ENCODE results near the gene ZNF536. TPM values are rescaled to one million over a fixed set of nuclear protein-coding genes. Genes with fewer than 3 reads are reported as not detected.

The ZNF536 gene
- total RNA-seq (2014; rRNA removed; shearing (Covaris generic)) = 0.02 and 0.41 TPM in 2 replicates

- no peak for DNase-seq (ENCODE audit: low spot score)
Measured at GRCh38 chr19:30371960-30372824, at the start of gene ZNF536. Gene ZNF536 (plus strand): TSS chr19:30372384. CDS start chr19:30443563, 71,179 bp downstream.

DNA sequence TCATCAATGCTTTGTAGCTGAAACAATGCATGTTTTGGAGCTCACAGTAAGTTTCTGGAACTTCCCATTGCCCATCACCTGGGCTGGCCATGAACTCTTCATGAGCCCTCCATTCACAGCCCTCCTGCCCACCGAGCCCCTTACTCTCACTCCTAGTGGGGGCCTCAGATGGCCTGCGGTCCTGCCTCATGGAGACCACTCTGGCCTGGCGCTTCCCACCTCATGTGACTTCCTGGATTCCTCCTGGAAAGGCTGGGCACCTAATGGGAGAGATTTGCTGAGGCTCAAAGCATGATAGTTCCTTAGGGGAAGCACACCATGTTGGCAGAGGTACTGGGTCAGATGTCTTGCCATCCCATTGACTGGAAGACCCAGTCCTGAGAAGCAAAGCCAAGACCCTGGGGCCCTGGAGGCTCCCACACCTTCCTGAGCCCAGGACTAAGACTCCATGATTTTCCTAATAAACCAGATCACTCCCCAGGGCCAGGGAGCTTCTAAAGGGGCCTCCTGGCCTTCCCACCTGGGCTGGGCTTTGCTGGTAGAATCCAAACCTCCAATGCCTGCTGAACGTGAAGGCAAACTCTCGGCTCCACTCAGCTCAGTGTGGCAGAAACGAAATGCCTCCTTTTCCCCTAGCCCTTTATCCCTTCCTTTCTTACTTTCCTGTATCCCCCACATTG, 49.4 kb upstream of the ZNF536 start:
- DNase-seq (ENCODE audit: low spot score) = no peak

DNA sequence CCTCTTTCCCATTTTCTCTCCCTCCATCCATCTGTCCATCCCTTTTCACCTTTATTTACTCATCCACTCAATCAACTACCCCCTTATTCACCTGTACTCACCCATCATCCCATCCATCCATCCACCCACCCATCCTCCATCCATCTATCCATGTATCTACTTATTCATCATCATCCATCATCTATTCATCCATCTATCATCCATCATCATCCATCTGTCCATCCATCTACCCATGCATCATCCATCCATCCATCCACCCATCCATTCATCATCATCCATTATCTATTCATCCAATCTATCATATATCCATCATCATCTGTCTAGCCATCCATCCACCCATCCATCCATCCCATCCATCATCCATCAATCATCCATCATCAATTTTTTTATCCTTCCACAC, 48.3 kb upstream of the ZNF536 start:
- no peak for DNase-seq (ENCODE audit: low spot score)

GRCh38 chr19:30324982-30325381, 47.2 kb upstream of the ZNF536 start:
- DNase-seq (ENCODE audit: low spot score) = no peak

DNA sequence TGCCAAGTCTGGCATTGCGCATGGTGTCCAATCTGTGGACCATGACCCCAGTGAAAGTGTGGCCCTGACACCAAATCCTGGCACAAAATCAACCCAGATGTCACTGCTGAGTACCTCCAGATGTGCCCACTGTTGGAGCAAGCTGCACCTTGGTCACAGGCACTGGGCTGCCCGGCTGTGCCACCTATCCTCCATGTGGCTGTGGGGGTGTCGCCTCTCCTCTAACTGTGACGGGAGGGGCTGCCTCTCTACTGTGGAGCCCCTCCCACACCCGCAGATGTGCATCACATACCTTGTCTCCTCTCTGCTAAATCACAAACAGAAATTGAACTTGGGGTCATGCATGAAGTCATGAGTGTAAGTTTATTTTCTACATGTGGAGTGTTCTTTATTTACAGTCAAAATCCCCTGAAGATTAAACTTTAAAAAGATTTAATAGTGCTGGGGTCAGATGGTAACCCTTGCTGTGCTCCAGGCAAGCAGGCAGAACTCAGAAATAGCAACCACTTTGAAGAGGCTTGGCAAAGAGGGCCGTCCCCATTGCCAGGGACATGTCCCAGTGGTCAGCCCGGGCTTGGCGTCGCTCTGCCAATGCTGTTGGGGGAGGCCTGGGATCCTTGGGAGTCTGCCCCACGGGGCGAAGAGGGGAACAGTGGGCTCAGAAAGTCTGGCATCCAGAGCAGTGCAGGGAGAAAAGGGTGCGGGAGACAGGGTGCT, 46.4 kb upstream of the ZNF536 start:
- no peak for DNase-seq (ENCODE audit: low spot score)

DNA sequence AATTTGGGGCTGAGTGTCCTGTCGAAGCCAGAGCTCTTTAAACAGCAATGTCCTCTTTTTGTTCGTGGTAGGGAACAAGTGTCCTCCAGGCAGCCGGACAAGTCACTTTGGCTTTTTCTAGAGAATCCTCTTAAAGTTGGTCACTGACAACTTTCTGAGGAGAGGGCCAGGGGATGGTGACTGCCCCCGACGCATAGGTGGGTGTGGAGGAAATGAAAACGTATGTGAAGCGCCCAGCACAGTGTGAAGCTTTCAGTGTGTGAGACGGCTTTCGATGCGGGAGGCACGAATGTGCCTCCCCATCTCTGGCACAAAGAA, 45.8 kb upstream of the ZNF536 start:
- DNase-seq (ENCODE audit: low spot score) = no peak

DNA sequence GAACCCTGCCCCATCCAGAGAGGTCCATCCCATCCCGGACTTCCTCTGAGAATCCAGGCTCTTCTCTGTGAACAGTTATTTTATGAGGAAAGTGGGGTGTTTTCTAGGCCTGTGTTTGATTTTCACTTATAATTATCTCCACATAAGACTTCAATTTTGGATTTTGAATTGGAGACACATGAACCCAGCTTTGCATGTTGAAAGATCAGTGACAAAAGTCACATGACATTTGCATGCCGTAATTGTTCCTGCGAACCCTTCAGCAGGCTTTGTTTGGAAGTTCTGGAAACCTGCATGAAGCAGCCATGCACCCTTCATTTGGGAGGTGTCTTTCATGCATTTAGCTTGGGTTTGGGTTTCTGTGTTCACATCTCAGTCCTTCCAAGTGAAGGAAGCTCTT, 44.9 kb upstream of the ZNF536 start:
- no peak for DNase-seq (ENCODE audit: low spot score)

DNA sequence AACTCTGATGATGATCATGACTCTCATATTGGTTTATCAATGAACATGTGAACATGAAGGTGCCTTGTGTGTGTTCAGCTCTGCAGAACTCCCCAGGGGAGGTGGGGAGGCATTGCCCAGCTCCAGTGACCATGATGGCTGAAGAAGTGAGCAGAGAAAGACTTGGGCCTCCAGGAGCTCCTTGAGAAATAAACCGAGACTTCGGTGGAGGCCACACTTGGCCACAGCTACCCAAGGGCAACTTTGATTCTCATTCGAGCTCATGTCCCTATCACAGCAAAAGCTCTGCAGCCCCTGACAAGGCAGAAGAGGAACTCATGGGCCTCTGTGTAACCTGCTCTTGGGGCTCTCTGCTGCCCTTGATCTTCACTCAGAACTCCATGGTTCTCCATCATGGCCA, 44.1 kb upstream of the ZNF536 start:
- no peak for DNase-seq (ENCODE audit: low spot score)

DNA sequence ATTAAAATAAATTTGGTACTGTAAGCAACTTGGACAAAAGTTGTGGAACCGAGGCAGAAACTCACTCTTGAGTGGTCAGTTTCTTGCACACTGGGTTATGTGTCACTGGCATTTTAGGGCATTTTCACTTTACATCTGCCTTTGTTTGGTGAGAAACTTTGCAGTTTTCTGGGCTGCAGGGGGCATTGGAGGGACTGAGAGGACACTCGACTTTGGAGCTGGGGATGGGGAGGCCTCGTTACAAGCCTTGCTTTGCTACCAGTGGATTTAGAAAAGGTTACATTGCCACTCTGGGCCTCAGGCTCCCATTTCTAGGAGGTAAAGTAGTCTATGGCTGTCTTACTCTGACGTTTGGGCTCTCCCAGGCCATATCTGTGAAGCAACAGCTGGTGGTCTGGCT, 41.9 kb upstream of the ZNF536 start:
- no peak for DNase-seq (ENCODE audit: low spot score)

- DNase-seq (ENCODE audit: low spot score) = no peak
Measured at GRCh38 chr19:30332445-30333234, 39.5 kb upstream of the ZNF536 start.

DNA sequence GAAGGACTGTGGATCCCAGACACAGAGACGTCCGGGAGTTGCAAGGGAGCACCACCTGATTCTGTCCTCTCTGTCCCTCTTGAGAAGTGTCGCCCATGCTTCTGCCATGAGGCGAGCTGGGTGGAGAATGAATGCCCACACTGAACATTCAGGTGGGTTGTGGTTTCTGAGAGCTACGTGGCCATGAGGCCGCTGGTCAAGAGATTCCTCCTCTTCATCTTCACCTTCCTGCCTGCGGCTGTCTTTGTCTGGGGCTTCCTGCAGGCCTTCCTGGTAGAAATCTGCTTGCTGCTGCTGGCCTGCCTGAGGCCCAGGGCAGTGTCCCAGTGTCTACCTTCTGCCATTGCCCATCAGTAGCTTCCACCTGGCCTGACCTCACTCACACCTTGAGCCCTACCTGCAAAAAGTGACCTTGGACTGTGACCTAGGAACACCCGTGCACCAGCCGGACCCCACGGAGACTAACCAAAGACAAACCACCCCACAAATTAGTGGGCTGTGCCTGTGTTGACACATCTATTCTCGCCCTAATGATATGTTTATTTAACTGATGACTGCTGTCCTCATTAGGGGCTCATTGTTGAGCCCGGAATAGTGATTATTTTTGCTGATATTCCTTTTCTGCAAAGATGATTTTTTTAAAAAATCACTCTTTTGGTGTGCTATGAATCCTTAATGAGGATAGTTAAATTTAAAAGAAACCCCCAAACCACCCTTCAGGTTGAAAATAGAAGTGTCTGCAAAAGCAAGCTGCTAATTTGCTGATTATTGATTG, 38.7 kb upstream of the ZNF536 start:
- DNase-seq (ENCODE audit: low spot score) = no peak

DNA sequence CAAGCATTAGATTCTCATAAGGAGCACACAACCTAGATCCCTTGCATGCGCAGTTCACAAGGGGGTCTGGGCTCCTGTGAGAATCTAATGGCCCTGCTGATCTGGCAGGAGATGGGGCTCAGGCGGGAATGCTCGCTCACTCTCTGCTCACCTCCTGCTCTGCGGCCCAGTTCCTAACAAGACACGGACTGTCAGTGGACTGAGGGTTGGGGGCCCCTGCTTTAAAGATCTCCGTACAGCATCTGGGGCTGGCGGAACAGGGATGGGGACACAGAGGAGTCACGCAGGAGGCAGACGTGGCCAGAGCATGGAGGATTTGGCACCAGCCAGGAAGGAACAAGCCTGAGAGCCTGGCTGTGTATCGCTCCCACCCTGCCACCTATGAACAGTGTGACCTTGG, 37.3 kb upstream of the ZNF536 start:
- no peak for DNase-seq (ENCODE audit: low spot score)

- no peak for DNase-seq (ENCODE audit: low spot score)
Measured at GRCh38 chr19:30335306-30335886, 36.8 kb upstream of the ZNF536 start.

DNA sequence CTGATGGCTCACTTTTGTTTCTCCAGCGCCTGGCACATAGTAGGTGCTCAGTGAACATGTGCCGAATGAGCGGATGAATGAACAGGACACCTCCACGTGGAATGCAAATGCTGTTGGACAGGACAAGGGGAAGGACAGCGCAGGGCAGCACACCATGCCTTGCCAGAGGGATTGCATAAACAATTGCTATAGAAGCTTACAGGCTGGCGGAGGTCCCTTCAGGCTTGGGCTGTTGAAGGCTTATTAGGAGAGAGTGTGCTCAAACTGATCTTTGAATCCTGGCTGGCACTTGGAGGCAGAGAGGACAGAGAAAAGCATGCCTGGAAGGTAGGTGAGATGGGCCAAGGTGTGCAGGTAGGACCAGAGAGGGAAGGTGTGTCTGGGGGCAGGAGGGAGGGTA, 35.9 kb upstream of the ZNF536 start:
- no peak for DNase-seq (ENCODE audit: low spot score)

GRCh38 chr19:30338041-30338456, 34.1 kb upstream of the ZNF536 start:
- DNase-seq (ENCODE audit: low spot score) = no peak

DNA sequence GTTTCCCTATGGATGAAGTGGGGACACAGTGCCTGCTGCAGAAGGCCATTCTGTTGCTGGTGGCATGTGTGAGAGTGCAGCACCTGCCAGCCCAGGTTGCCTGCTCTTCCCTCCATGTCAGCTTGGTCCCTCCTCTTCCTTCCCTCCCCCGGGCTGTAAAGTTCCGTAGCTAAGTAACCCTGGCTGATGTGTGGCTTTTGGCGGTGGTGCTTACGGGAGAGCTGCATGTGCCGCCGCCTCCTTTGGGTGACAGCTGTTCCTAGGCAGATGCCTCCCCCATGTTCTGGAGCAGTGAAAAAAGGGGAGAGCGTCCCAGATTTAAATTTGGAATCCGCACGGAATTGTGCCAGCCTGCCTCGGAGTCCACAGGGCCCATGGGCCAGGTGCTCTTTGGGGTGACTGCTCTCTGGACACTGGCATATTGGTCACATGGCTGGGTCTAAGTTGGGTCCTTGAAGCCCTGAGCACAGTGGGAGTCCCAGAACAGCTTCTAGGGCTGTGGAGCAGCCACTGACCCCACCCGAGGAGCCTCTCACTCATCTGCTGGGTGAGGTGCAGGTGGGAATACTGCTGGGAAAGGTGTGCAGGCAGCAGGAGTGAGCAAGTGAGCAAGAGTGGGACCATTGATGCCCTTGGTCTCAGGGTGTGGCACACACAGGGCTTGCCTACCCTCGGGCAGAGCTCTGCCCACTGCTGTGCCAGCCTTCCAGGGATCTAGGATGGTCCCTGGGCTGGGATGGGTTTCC, 33.1 kb upstream of the ZNF536 start:
- DNase-seq (ENCODE audit: low spot score) = no peak

- DNase-seq (ENCODE audit: low spot score) = no peak
Measured at GRCh38 chr19:30339624-30340525, 32.3 kb upstream of the ZNF536 start.

GRCh38 chr19:30340771-30341561, 31.2 kb upstream of the ZNF536 start:
- DNase-seq (ENCODE audit: low spot score) = peak; percentile 51
